Neural cell (in vitro differentiated cells): Measurements from ENCODE around the gene ZNF415.

ENCODE experiments used
- CTCF ChIP-seq: fragments of 450-650 bp; IDR thresholded peaks from 2 replicates; pipeline ENCODE4 v1.5.1; 2014; ENCODE audit warnings: antibody characterized with exemption, mild to moderate bottlenecking, moderate library complexity; ENCODE audit not compliant: poor library complexity, severe bottlenecking
- EP300 ChIP-seq: fragments of 450-650 bp; conservative IDR thresholded peaks from 2 replicates; pipeline ENCODE4 v1.6.1; 2014; ENCODE audit warnings: antibody characterized with exemption, mild to moderate bottlenecking, moderate library complexity; ENCODE audit not compliant: poor library complexity, severe bottlenecking
- EZH2 ChIP-seq: fragments of 200-600, 300-800 bp; shearing (Covaris generic), sonication (generic); IDR thresholded peaks from 2 replicates; pipeline ENCODE4 v1.6.1; 2014; ENCODE audit warnings: antibody characterized with exemption, low read length, borderline replicate concordance, mild to moderate bottlenecking; ENCODE audit not compliant: insufficient read depth, poor library complexity, severe bottlenecking
- MXI1 ChIP-seq: fragments of 450-650 bp; conservative IDR thresholded peaks from 2 replicates; pipeline ENCODE4 v1.6.1; 2014; ENCODE audit warnings: antibody characterized with exemption, mild to moderate bottlenecking; ENCODE audit not compliant: poor library complexity, severe bottlenecking
- POLR2AphosphoS5 ChIP-seq: IDR thresholded peaks from 2 replicates; pipeline ENCODE4 v1.6.1; 2012
- SMC3 ChIP-seq: fragments of 450-650 bp; conservative IDR thresholded peaks from 2 replicates; pipeline ENCODE4 v1.6.1; 2014; ENCODE audit warnings: antibody characterized with exemption, mild to moderate bottlenecking, moderate library complexity; ENCODE audit not compliant: poor library complexity
- TAF1 ChIP-seq: IDR thresholded peaks from 2 replicates; pipeline ENCODE4 v1.6.1; 2012; ENCODE audit warnings: low read depth
- TF ChIP-seq, protein P1 (sequence below): IDR thresholded peaks from 2 replicates; pipeline ENCODE4 v1.6.1; 2012; ENCODE audit warnings: borderline replicate concordance

DNA sequence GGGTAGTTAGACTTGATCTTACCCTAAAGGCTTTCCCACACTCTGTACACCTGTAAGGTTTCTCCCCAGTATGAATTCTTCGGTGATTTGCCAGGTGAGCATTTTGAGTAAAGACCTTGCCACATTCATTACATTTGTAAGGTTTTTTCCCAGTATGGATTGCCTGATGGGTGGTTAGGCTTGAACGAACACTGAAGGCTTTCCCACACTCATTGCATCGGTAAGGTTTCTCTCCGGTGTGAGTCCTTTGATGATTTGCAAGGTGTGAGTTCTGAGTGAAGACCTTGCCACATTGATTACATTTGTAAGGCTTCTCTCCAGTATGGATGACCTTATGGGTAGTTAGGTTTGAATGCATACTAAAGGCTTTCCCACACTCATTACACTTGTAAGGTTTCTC, 64.5 kb downstream of the ZNF415 start:
- no peak for TF ChIP-seq CTCF
- no peak for TF ChIP-seq EZH2
- TF ChIP-seq POLR2AphosphoS5: no peak
- TF ChIP-seq EP300: no peak
- TF ChIP-seq, protein P1, sequence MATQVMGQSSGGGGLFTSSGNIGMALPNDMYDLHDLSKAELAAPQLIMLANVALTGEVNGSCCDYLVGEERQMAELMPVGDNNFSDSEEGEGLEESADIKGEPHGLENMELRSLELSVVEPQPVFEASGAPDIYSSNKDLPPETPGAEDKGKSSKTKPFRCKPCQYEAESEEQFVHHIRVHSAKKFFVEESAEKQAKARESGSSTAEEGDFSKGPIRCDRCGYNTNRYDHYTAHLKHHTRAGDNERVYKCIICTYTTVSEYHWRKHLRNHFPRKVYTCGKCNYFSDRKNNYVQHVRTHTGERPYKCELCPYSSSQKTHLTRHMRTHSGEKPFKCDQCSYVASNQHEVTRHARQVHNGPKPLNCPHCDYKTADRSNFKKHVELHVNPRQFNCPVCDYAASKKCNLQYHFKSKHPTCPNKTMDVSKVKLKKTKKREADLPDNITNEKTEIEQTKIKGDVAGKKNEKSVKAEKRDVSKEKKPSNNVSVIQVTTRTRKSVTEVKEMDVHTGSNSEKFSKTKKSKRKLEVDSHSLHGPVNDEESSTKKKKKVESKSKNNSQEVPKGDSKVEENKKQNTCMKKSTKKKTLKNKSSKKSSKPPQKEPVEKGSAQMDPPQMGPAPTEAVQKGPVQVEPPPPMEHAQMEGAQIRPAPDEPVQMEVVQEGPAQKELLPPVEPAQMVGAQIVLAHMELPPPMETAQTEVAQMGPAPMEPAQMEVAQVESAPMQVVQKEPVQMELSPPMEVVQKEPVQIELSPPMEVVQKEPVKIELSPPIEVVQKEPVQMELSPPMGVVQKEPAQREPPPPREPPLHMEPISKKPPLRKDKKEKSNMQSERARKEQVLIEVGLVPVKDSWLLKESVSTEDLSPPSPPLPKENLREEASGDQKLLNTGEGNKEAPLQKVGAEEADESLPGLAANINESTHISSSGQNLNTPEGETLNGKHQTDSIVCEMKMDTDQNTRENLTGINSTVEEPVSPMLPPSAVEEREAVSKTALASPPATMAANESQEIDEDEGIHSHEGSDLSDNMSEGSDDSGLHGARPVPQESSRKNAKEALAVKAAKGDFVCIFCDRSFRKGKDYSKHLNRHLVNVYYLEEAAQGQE: no peak
- TF ChIP-seq TAF1: no peak
- no peak for TF ChIP-seq MXI1
- no peak for TF ChIP-seq SMC3
